OCI-LY7 (cell line): Measurements from ENCODE around the gene CDH6. TPM values are rescaled to one million over a fixed set of nuclear protein-coding genes. Genes with fewer than 3 reads are reported as not detected.

Source experiments
- BruUV-seq: library from RNA; stranded (reverse); fragments of 400-500 nt; replicated peaks from 2 replicates; lab custom pipeline; 2021; lab: Mats Ljungman, UMichigan
- CTCF ChIA-PET: fragments of 300-600 bp; sonication (Branson Sonifier 250); formaldehyde crosslinking; loops from one replicate; lab custom pipeline; 2022; ENCODE audit warnings: antibody characterized with exemption; ENCODE audit not compliant: unreplicated experiment; lab: Charles Lee
- POLR2A ChIA-PET: fragments of 300-600 bp; sonication (Branson Sonifier 250); formaldehyde crosslinking; loops from one replicate; lab custom pipeline; 2022; ENCODE audit warnings: antibody characterized with exemption; lab: Charles Lee
- DNase-seq: peaks from one replicate; pipeline ENCODE4 v3.0.0-alpha.2; 2015; ENCODE audit warnings: low spot score
- H2AFZ ChIP-seq: fragments of 200-600 bp; sonication (generic), shearing (Covaris generic); 2 replicates; pipeline ENCODE4 v1.6.1; 2014; ENCODE audit warnings: mild to moderate bottlenecking, antibody characterized with exemption, low read length, moderate library complexity
- H3K27ac ChIP-seq: fragments of 200-600 bp; sonication (generic); 2 replicates; pipeline ENCODE4 v1.5.1; 2014; ENCODE audit warnings: mixed run types, low read depth, mild to moderate bottlenecking, moderate library complexity, low read length, inconsistent platforms; ENCODE audit not compliant: poor library complexity, severe bottlenecking
- H3K36me3 ChIP-seq: fragments of 200-600 bp; sonication (generic); 2 replicates; pipeline ENCODE4 v1.6.1; 2014; ENCODE audit warnings: mild to moderate bottlenecking, antibody characterized with exemption, low read length, moderate library complexity, mixed read lengths; ENCODE audit not compliant: insufficient read depth
- H3K4me1 ChIP-seq: fragments of 200-600 bp; sonication (generic); 2 replicates; pipeline ENCODE4 v1.5.1; 2014; ENCODE audit warnings: mild to moderate bottlenecking, low read length; ENCODE audit not compliant: insufficient read depth, poor library complexity, severe bottlenecking
- H3K4me2 ChIP-seq: fragments of 200-600 bp; sonication (generic); 2 replicates; pipeline ENCODE4 v1.6.1; 2014; ENCODE audit warnings: mild to moderate bottlenecking, low read length
- H3K4me3 ChIP-seq: fragments of 200-600 bp; sonication (generic); 2 replicates; pipeline ENCODE4 v1.5.1; 2014; ENCODE audit warnings: mild to moderate bottlenecking, low read depth, low read length; ENCODE audit not compliant: poor library complexity, severe bottlenecking
- H3K79me2 ChIP-seq: fragments of 200-600 bp; sonication (generic); 2 replicates; pipeline ENCODE4 v1.6.1; 2016; ENCODE audit warnings: low read depth, mild to moderate bottlenecking, low read length, moderate library complexity, mixed read lengths; ENCODE audit not compliant: insufficient read depth
- H3K9me2 ChIP-seq: fragments of 200-600 bp; sonication (generic); 2 replicates; pipeline ENCODE4 v1.6.1; 2016; ENCODE audit warnings: mild to moderate bottlenecking, low read length, mixed read lengths; ENCODE audit not compliant: insufficient read depth
- H3K9me3 ChIP-seq: fragments of 200-600 bp; sonication (generic); 2 replicates; pipeline ENCODE4 v1.6.1; 2014; ENCODE audit warnings: mild to moderate bottlenecking, mixed run types, low read length, mixed read lengths
- H4K20me1 ChIP-seq: fragments of 200-600 bp; sonication (generic); 2 replicates; pipeline ENCODE4 v1.6.1; 2014; ENCODE audit warnings: mild to moderate bottlenecking, antibody characterized with exemption, low read length, moderate library complexity, mixed read lengths; ENCODE audit not compliant: insufficient read depth
- CTCF ChIP-seq: fragments of 200-600 bp; sonication (generic); conservative IDR thresholded peaks from 2 replicates; pipeline ENCODE4 v1.5.1; 2014; ENCODE audit warnings: mild to moderate bottlenecking, antibody characterized with exemption, low read length, moderate library complexity, mixed read lengths
- EZH2phosphoT487 ChIP-seq: fragments of 200-600 bp; sonication (generic); IDR thresholded peaks from 2 replicates; pipeline ENCODE4 v1.6.1; 2018; ENCODE audit warnings: low read depth, borderline replicate concordance, mild to moderate bottlenecking, mixed run types, antibody characterized with exemption, low read length, moderate library complexity, mixed read lengths
- intact Hi-C: fragments of 100-400 bp; cut with micrococcal nuclease; formaldehyde crosslinking; loops from one replicate; pipeline ENCODE4 v1.10.0; 2022; ENCODE audit not compliant: unreplicated experiment
- total RNA-seq, 2 experiments: library from RNA; depleted of rRNA in 1 of 2; stranded (reverse); fragments of >200 nt in 1 of 2; shearing (Covaris generic) in 1 of 2; gene quantifications; 2 replicates each; pipeline ENCODE4 v1.2.3, GENCODE V29; 2014 to 2022

The CDH6 gene
- total RNA-seq, 2 experiments from 2014 or later: not detected

GRCh38 chr5:31165729-31166128 is 27.8 kb upstream of the CDH6 start:
- BruUV-seq: no TSS peak
- DNase-seq: no peak
- TF ChIP-seq EZH2phosphoT487 (no peak), CTCF (no peak)
- intact Hi-C loops: no loop called here
- Histone ChIP-seq H3K27ac (no peak overlapping the region), H4K20me1 (no peaks in the 10 kb centered on the region), H3K9me3 (no peaks in the 10 kb centered on the region), H3K9me2 (no peaks in the 10 kb centered on the region), H3K36me3 (no peaks in the 10 kb centered on the region), H3K4me1 (no peaks in the 10 kb centered on the region), H3K4me3 (no peak overlapping the region), H2AFZ (no peak overlapping the region), H3K4me2 (no peak overlapping the region), H3K79me2 (no peaks in the 10 kb centered on the region)
- CTCF ChIA-PET: no interaction called here
- POLR2A ChIA-PET: interaction anchor here (0.5 kb wide), 1 partner anchor 132 kb away, joined by 3 read pairs; no protein-coding TSS in a partner anchor

- Histone ChIP-seq H3K4me1 (no peaks in the 10 kb centered on the region), H2AFZ (no peak overlapping the region), H3K36me3 (no peaks in the 10 kb centered on the region), H3K4me3 (no peak overlapping the region), H3K9me2 (no peaks in the 10 kb centered on the region), H3K9me3 (no peaks in the 10 kb centered on the region), H4K20me1 (no peaks in the 10 kb centered on the region), H3K27ac (no peak overlapping the region), H3K4me2 (no peak overlapping the region), H3K79me2 (no peaks in the 10 kb centered on the region)
- DNase-seq: no peak
- POLR2A ChIA-PET: no interaction called here
- TF ChIP-seq CTCF (no peak), EZH2phosphoT487 (no peak)
- CTCF ChIA-PET: no interaction called here
- no TSS peak for BruUV-seq
- intact Hi-C loops: no loop called here
Observed at GRCh38 chr5:31169379-31169778, 24.1 kb upstream of the CDH6 start.

DNA sequence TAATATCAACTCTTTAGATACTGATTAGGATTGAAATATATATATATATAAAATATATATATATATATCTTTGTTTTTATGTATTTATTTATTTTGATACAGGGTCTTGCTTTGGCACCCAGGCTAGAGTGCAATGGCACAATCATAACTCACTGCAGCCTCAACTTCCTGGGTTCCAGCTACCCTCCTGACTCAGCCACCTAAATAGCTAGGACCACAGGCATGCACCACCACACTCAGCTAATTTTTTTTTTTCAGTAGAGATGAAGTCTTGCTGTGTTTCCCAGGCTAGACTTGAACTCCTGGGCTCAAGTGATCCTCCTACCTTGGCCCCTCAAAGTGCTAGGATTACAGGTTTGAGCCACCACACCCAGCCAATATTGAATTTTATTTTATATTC is 20.6 kb upstream of the CDH6 start:
- CTCF ChIA-PET: no interaction called here
- H4K20me1 ChIP-seq: no peaks in the 10 kb centered on the region
- DNase-seq: no peak
- no peaks in the 10 kb centered on the region for H3K9me3 ChIP-seq
- TF ChIP-seq EZH2phosphoT487 (no peak), CTCF (no peak)
- no peak overlapping the region for H3K4me2 ChIP-seq
- BruUV-seq: no TSS peak
- intact Hi-C loops: no loop called here
- H3K9me2 ChIP-seq: no peaks in the 10 kb centered on the region
- POLR2A ChIA-PET: interaction anchor here (0.5 to 0.6 kb wide), 2 partner anchors 125 to 291 kb away, joined by 3 read pairs; no protein-coding TSS in a partner anchor
- H3K4me1 ChIP-seq: no peaks in the 10 kb centered on the region
- H3K4me3 ChIP-seq: no peak overlapping the region
- no peak overlapping the region for H2AFZ ChIP-seq
- no peak overlapping the region for H3K27ac ChIP-seq
- no peaks in the 10 kb centered on the region for H3K36me3 ChIP-seq
- H3K79me2 ChIP-seq: no peaks in the 10 kb centered on the region
